HuH-7.5 (cell line): ENCODE data around the gene CLMN.
"Not testable (repeated sequence)": the region's sequence is repeated elsewhere in the genome, so short reads cannot be mapped to it uniquely, and the experiment has no call there.

Experiments
- DNase-seq: peaks from one replicate; pipeline ENCODE4 v3.0.0; 2011; ENCODE audit warnings: low spot score

Gene CLMN

DNA sequence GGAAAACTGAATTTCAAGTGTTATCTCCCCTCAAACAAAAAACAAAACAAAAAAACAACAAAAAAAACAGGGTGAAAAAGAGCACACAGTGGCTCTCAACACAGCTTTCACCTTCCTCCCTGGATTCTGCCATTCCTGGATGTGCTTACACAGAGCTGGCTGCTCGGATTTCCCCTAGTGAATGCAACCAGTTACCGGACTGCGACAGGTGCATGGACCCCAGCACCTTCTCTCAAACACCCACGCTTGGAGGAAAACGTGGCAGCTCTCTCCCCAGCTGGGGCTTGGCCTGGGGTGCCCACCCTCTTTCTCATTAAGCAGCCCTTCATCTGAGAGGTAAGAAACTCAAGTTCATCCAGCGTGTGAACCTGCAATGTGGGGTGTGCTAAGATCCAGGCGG is 128.9 kb downstream of the CLMN start:
- no peak for DNase-seq

DNA sequence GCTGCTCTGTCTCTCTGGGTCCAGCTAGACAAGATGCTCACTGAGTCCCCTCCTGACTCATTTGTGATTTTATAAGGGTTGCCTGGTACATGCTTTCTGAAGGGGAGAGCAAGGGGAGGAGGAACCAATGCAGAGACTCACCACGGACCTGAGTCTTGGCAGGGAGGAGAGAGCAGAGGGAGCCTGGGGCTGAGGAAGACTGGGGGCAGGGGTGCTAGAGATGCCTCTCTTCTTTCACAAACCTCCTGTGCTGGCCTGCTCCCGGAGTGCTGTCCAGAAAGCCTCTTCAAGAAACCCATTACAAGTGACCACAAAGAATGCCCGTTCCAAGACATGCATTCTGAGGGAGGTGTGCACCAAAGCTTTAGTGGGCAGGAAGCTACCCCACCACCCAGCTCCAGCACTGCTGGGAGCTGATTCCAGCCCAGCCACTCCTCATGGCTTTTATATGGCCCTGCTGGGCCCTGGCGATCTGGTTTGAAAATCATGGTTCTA is 129.3 kb downstream of the CLMN start:
- no peak for DNase-seq

DNA sequence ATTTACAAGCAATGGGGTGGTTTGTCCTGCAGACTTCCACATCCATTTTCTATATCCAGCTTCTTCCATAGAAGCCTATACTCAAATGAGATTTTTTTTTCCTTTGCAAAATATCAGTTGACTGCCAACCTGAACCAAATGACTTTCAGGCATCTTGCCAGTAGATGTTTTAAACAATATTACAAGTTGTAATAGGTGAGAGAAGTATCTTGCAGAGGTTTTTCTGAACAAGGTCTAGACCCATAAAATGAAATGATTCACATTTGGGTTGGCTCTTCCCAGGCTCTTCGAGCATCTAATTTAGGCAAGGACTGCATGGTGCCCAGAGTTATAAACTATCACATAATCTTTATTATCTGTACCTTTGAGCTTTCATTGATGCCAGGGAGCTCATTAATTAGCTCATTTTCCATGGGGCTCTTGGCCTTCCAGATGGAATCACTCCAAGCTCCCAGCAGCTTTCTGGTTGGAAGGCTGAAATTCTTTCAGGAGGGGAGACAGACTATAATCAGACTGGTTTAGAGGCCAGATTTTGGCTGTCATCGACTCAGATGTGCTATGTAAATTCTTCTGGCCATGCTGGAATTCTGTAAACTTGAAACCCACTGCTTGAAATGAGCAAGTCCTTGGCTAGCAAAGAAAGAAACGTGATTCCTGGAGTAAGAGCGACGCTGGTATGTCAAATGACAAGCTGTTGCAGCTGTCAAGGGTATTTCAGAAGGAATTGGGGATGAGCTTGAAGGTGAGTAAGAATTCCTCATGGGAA is 130.2 kb downstream of the CLMN start:
- DNase-seq = no peak

DNA sequence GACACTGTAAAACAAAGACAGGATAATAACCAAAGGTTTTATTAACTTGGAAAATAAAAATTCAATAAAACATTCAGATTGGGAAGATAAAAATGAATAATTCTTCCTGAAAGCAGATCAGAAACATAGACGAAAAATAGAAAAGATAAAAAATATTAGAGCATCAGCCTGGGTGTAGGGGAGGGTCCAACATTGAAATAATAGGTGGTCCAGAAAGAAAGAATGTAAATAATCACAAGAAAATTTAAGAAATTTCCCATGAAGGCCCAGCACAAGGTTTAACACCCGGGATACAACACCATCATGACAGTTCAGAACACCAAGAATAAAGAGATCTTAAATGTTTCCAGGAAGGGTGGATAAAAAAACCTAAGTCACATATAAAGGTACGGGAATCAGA is 131.3 kb downstream of the CLMN start:
- no peak for DNase-seq

DNA sequence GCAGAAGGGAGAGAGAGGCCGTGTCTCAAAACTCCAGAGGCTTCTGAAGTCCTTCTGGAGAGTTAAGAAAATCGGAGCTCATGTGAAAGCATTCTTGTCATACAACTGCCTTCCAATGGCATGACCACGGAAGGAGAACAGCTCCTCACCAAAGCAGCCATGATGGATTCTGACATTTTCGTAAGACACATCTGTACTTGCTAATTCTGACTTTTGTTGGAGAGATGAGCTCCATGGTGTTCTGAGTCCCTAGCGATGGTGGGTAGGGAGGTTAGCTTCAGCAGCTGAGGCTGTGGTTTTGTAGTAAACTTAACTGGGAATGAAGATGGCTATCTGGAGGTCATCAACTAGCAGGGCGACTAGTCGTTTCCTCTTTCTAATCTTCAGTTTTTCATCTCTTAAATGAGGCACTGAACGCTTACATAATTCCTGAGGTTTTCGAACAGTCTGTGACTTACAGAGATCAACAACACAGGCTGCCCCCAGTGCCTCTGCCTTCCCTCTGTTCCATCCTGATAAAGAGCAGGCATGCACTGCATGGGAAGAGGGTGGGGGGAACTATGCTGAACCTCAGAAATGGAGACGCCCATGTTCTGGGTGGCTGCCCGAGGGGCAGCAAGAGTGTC is 133.8 kb downstream of the CLMN start:
- DNase-seq = no peak

DNA sequence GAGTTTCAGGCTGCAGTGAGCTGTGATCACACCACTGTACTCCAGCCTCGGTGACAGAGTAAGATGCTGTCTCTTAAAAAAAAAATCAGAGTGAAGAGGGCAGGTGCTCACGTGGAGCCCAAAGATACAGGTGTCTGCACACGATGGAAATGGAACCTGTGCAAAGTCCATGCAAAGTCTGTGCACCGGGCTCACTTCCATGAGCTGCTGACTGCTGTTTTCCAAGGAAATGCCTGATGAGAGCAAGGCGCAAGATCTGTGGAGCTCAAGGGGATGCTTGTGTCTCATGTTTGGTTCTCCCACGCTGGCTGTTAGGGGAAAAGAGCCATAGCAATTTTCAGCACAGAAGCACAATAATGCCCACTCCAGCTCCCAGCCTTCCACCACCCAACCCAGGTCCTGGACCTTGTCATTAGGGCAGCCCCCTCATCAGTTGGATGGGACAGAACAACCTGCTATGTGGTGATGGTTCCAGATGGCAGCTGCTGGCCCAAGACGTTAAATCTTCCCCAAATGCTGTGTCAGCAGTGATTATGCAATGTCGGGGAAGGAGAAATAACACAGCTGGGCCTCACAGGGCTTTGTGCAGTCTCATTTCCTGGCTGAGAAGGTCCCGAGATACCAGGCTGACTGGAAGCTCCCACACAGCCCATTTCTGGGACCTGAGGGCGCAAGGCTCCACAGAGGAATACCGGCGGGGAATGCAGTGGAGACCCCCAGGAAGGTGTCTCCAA is 134.5 kb downstream of the CLMN start:
- no peak for DNase-seq

DNA sequence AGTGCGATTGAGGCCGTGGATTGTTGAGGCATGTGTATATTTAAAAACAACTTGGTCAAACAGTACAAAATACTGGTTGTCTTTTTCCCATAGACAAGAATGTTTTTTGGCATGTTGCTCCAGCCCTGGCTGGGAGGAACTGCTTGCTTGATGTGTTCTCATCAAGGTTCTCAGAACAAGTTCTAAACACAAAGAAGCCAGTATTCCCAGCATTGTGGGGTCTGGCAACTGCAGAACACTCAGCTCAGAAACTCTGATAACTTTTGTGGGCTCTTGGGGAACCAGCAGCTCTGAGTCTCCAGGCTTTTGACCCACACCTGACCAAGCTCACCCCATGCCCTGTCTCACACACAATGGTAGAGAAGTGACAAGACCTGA is 135.3 kb downstream of the CLMN start:
- DNase-seq = no peak

DNA sequence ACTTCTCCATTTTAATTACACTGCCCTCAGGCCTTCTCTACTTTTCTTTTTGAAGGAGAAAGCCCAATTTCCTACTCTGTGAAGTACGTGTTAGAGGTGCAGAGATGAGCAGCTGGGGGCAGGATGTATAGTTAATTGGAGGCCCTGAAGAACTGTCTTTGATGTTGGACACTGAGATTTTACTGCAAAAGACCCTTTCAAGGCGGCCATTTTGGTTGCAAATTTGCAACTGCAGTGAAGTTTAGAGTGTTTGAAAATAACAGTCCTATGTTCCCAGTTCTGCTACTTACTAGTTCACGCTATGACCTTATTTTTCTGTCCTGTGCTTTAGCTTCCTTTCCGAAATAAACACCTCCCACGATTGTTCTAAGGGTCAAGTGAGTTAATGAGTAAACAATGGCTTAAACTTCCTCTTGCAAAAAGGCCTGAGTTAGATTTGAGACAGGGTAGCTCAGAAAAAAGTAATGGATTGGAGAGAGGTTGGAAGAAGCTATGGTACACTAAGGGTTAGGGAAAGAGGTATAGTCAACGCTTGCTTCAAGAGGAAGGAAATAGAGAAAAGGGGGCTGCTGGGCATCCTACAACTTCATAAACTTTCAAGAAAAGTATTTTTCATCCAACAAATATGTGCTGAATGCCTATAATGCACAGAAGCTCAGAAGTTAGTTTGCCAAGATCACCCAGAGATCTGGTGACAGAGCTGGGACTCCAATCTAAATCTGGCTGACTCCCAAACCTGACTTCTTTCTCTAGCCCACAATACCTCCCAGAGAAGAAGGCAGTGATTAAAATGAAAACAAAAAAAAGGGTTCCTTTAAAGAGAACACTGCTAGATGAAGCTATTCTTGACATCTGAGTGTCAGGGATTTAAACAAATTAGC is 135.9 kb downstream of the CLMN start:
- DNase-seq = no peak

DNA sequence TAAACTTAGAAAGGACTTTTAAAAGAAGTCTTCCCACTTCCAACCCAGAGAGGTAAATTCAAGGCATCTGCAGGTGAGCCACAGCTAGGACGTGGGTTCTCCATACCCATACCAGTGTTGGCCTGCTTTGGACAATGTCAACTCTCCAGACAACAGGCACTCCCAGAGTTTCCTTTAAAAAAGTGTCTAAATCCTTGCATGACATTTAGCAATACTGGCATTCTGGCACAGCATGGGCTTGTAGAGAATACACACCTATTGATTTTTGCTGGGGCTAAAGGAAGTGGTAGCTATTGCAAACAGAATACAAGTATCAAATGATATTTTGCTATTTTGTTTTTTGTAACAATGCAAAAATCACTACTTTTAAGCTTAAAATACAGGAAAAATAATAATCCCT is 136.6 kb downstream of the CLMN start:
- no peak for DNase-seq

DNA sequence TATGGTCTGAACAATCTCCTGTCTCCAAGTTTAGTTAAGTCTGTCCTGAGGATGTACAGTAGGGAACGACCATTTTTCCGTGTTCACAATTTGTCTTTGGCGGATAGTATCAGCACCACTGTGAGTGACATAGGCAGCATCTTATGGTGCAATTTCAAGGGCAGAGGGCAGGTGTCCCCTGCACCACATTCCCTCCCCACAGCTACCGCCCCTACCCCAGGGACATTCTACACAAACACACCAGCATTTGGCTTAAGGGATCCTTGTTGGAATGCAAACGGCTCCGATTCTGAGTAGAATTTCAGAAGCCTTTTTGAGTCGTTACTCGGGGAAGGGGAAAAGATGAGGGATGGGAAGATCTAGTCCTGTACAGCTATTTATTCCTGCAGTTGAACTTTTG is 137.3 kb downstream of the CLMN start:
- DNase-seq = no peak

DNA sequence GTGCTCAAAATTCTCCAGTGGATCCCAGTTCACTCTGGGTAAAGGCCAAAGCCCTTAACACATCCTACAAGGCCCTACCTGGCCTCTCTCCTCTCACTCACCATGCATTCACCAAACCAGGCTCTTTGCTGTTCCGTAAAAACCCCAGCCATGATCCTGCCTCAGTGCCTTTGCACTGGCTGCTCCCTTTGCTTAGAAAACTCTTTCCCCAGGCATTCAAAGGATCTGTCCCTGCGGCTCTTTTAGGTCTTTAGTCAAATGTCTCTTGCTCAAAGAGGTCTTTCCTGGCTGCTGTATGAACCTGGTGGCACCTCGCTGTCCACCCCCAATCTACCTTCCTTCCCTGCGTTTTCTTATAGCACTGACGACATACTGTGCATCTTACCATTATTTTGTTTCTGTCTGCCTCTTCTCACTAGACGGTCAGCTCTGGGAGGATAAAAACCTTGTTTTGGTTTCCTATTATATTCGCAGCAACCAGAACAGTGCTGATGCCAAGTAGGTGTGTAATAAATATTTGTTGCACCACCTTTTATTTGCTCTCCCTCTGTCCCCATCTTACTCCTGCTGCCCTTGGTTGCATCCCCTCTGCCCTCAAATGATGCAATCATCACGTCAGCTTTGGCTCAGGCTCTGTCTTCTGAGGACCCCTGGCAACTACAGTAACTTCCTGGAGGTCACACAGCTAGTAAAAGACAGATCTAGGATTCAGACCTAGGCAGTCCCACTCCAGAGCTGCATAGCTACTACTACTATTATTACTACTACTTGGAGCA is 138.6 kb downstream of the CLMN start:
- no peak for DNase-seq

DNA sequence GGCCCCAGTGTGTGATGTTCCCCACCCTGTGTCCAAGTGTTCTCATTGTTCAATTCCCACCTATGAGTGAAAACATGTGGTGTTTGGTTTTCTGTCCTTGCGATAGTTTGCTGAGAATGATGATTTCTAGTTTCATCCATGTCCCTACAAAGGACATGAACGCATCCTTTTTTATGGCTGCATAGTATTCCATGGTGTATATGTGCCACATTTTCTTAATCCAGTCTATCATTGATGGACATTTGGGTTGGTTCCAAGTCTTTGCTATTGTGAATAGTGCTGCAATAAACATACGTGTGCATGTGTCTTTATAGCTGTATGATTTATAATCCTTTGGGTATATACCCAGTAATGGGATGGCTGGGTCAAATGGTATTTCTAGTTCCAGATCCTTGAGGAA is 144.0 kb downstream of the CLMN start:
- DNase-seq = not testable (repeated sequence)

DNA sequence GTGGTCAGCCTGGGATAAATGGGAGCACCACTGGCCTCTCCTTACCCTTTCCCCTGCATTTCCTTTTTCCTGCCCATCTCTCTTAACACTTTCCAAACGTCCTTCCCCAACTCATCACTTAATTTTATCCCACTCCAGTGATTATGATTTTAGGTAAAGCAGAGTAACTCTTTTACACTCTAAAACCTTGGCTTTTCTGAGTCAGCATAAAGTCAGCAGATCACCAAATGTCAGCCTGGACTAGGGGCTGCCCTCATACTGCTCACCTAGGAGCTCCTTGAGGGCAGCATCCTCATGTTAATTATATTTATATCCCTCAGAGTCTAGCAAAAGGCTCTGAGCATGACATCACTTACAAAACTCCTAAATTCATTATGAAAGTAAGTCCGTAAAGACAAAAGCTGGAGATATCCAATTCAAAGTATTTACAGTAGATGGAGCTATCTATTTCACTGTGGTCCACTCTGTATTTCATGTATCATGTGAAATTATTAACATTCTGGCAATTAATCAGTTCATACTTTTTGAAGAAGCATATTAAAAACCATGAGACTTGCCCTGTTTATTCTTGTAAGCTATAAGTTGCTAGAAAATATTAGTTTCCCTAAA is 145.4 kb downstream of the CLMN start:
- no peak for DNase-seq

DNA sequence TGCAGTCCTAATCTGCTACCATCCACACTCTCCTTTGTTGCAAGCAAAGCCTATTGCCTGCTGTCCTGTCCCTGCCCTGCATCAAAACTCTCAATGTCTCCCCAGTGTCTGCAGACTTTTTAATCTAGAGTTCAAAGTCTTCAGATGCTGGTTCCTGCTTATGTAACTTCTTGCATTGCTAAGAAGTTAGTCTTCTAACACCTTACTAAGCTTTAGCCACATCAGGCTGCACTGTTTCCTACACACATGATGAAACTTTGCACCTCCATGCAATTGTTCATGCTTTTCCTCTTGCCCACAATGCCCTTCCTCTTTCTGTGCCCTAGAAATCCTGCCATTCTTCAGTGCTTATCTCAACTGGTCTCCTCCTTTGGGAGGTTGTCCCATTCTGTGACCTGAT is 146.2 kb downstream of the CLMN start:
- no peak for DNase-seq

DNA sequence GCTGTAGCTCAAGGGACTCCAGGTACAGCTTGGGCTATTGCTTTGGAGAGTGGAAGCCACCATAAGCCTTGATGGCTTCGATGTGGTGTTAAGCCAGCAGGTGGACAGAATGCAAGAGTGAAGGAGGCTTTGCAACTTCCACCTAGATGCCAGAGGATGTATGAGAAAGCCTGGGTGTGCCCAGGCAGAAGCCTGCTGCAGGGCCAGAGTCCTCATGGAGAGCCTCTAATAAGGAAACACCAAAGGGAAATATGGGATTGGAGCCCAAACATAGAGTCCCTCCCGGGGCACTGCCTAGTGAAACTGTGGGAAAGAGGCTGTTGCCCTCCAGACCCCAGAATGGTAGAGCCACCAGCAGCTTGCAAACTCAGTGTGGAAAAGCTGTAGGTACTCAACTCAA is 152.5 kb downstream of the CLMN start:
- no peak for DNase-seq

DNA sequence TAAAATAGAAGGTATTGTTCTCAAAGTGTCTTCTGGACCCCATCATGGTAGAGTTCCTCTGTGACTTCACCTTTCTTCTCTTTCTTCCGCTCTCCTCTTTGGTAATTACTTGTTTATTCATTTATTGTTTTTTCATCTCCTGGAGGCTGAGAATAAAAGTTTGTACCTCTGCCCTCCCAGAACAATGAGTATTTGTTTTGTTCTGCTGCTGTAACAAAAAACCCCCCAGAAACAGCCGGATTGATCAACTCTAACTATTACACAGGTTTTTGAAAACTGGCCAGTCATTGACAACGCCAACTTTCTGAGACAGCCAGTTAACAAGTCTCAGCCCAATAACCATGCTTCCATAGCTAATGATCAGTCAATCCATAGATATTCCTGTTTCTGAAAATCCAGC is 154.2 kb downstream of the CLMN start:
- no peak for DNase-seq

DNA sequence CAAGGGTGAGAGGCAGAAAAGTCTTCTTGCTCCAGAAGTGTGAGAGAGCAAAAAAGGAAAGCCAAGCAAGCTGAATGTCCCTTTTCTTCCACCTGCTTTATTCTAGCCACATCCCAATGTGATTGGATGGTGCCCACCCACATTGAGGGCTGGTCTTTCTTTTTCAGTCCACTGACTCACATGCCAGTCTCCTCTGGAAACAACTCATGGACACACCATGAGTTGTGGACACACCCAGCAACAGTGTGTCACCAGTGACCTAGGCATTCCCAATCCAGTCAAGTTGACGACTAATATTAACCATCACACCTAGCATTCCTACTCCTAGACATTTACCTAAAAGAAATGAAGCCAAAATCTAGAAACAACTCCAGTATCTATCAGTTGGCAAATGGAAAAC is 155.2 kb downstream of the CLMN start:
- DNase-seq = no peak

DNA sequence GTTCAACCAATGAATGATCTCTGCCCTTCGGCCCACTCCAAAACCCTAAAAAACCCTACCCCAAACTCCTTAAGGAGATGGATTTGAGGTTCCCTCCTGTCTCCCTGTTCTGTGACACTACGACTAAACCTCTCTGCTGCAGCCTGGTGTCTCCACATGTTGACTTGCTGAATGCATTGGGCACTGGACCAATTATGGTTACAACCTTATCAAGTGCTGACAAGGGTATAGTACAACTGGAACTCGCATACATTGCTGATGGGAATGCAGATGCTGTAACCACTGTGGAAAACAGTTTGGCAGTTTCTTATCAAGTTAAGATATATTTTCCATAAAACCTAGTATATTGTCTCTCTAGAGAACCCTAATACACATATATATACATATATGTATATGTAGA is 156.0 kb downstream of the CLMN start:
- no peak for DNase-seq

DNA sequence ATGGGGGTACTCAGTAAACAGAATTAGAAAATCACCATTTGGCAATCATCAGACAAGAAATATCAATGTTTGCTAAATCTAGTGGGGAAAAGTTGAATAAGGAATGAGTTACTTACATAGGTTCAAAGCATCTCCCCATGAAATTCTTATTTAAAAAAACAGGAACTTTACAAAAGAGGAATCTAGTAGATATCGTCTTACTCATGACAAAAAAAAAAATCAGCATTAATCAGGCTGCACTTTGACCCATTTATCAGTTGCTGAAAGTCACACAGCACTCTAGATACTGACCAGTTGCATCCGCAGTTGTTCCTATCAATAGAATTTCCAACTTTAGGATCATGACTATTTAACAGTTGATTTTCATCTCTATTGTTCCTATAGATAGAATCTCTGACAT is 156.6 kb downstream of the CLMN start:
- no peak for DNase-seq

DNA sequence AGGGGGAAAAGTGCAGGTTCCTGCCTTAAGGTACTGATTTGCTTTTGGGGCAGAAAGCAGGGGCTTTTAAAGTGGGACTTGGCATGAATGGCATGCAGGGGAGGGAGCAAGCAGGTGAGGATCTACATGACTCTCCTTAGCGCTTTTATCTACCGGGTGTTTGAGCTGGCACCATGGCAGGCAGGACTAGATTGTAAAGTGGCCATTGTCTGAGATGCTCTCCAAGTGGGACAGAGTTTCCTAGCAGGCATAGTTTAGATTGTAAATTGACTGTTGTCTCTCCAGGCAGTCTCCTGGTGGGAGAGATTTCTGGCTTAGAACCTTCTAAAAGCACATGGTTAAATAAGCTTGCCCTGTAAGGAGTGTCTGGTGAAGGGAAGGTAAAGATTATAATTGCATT is 157.1 kb downstream of the CLMN start:
- no peak for DNase-seq
